GM12878 (cell line): ENCODE measurements around the gene ZNF431. TPM values are rescaled to one million over a fixed set of nuclear protein-coding genes. Genes with fewer than 3 reads are reported as not detected.

ENCODE experiments used
- ATAC-seq: fragments of 200-7000 bp; cut with Tn5 transposase; 3 replicates; pipeline ENCODE4 v1.9.1; 2020; ENCODE audit warnings: mild to moderate bottlenecking, moderate library complexity
- BruUV-seq: library from RNA; stranded (reverse); fragments of 400-500 nt; replicated peaks from 2 replicates; lab custom pipeline; 2021; lab: Mats Ljungman, UMichigan
- CTCF ChIA-PET: fragments of 300-600 bp; sonication (Branson Sonifier 250); formaldehyde crosslinking; extraction: SDS; loops from one replicate; lab custom pipeline; 2021; ENCODE audit warnings: inconsistent platforms; lab: Yijun Ruan, JAX
- POLR2A ChIA-PET: fragments of 350-600 bp; formaldehyde crosslinking; extraction: SDS; loops from one replicate; lab custom pipeline; 2021; ENCODE audit warnings: inconsistent platforms; lab: Charles Lee
- RAD21 ChIA-PET: fragments of 300-600 bp; sonication (Branson Sonifier 250); formaldehyde crosslinking; loops from one replicate; lab custom pipeline; 2023; ENCODE audit warnings: antibody characterized with exemption; ENCODE audit not compliant: unreplicated experiment; lab: Charles Lee
- SMC1A ChIA-PET: fragments of 300-600 bp; sonication (Branson Sonifier 250); formaldehyde crosslinking; loops from one replicate; lab custom pipeline; 2023; ENCODE audit not compliant: unreplicated experiment, uncharacterized antibody; lab: Charles Lee
- DNase-seq: peaks from one replicate; pipeline ENCODE4 v3.0.0-alpha.2; 2011; ENCODE audit warnings: low read depth, low spot score
- FAIRE-seq: peaks from 3 replicates; lab custom pipeline; 2011; peaks lifted over from hg19 to GRCh38; lab: Jason Lieb, UNC
- H2AFZ ChIP-seq: 2 replicates; pipeline ENCODE4 v1.6.0; 2011; ENCODE audit warnings: low read depth, low read length, control low read depth; ENCODE audit not compliant: control insufficient read depth
- H3K27ac ChIP-seq: 2 replicates; pipeline ENCODE4 v1.5.1; 2011; ENCODE audit warnings: control low read depth; ENCODE audit not compliant: control insufficient read depth, insufficient read depth
- H3K27me3 ChIP-seq, 2 experiments: replicated peaks in 1 of 2; 2 replicates each; pipeline versions ENCODE4 v1.6.0 to v1.6.1; 2011; ENCODE audit warnings: low read length in 1 of 2; ENCODE audit not compliant: control insufficient read depth in 2 of 2, insufficient read depth in 2 of 2
- H3K36me3 ChIP-seq, 2 experiments: 2 replicates each; pipeline ENCODE4 v1.5.1; 2011; ENCODE audit warnings: low read length in 1 of 2; ENCODE audit not compliant: control insufficient read depth in 2 of 2, insufficient read depth in 2 of 2
- H3K4me1 ChIP-seq: 2 replicates; pipeline ENCODE4 v1.6.1; 2011; ENCODE audit warnings: mild to moderate bottlenecking, low read length, moderate library complexity, mixed read lengths; ENCODE audit not compliant: control insufficient read depth, insufficient read depth
- H3K4me2 ChIP-seq: 2 replicates; pipeline ENCODE4 v1.6.0; 2011; ENCODE audit warnings: control low read depth; ENCODE audit not compliant: control insufficient read depth, insufficient read depth
- H3K4me3 ChIP-seq: fragments of 200-600 bp; sonication (generic); 2 replicates; pipeline ENCODE4 v1.5.1; 2016
- H3K79me2 ChIP-seq: 2 replicates; pipeline ENCODE4 v1.6.0; 2011; ENCODE audit warnings: low read length; ENCODE audit not compliant: control insufficient read depth, insufficient read depth
- H3K9ac ChIP-seq: 2 replicates; pipeline ENCODE4 v1.8.0; 2011; ENCODE audit warnings: low read length, control low read depth, mixed read lengths; ENCODE audit not compliant: control insufficient read depth, insufficient read depth
- H3K9me3 ChIP-seq: replicated peaks from 3 replicates; pipeline ENCODE4 v1.5.1; 2011; ENCODE audit warnings: mild to moderate bottlenecking, low read length; ENCODE audit not compliant: control insufficient read depth, insufficient read depth
- H4K20me1 ChIP-seq: 2 replicates; pipeline ENCODE4 v1.6.0; 2011; ENCODE audit not compliant: control insufficient read depth, insufficient read depth
- ATF3 ChIP-seq: IDR thresholded peaks from 2 replicates; pipeline ENCODE4 v1.6.1; 2011; ENCODE audit warnings: low read depth, mild to moderate bottlenecking, low read length, moderate library complexity, borderline replicate concordance; ENCODE audit errors: extremely low read depth
- CBX3 ChIP-seq: fragments of 200-600 bp; sonication (generic); IDR thresholded peaks from 2 replicates; pipeline ENCODE4 v1.6.1; 2016; ENCODE audit warnings: low read depth, borderline replicate concordance
- E4F1 ChIP-seq: fragments of 450-650 bp; IDR thresholded peaks from 2 replicates; pipeline ENCODE4 v1.6.1; 2018; ENCODE audit warnings: borderline replicate concordance, mild to moderate bottlenecking; ENCODE audit not compliant: partially characterized antibody
- IRF4 ChIP-seq: IDR thresholded peaks from 2 replicates; pipeline ENCODE4 v1.6.1; 2011; ENCODE audit warnings: low read depth, low read length
- JUND ChIP-seq: IDR thresholded peaks from 2 replicates; pipeline ENCODE4 v1.6.1; 2012; ENCODE audit warnings: low read depth, mild to moderate bottlenecking, low read length, improper control_type of control experiment, moderate library complexity
- MXI1 ChIP-seq: fragments of 150-350 bp; IDR thresholded peaks from 2 replicates; pipeline ENCODE4 v1.6.1; 2011; ENCODE audit warnings: low read depth, mild to moderate bottlenecking, inconsistent platforms, low read length, improper control_type of control experiment
- SIN3A ChIP-seq: IDR thresholded peaks from 2 replicates; pipeline ENCODE4 v1.6.1; 2012; ENCODE audit warnings: low read depth, low read length, improper control_type of control experiment
- TCF3 ChIP-seq: IDR thresholded peaks from 2 replicates; pipeline ENCODE4 v1.6.1; 2012; ENCODE audit warnings: low read depth, mild to moderate bottlenecking, low read length, borderline replicate concordance; ENCODE audit not compliant: insufficient read depth
- ZNF217 ChIP-seq: fragments of 450-650 bp; IDR thresholded peaks from 2 replicates; pipeline ENCODE4 v1.6.1; 2017; ENCODE audit warnings: antibody characterized with exemption, mild to moderate bottlenecking
- ZNF622 ChIP-seq: fragments of 450-650 bp; IDR thresholded peaks from 2 replicates; pipeline ENCODE4 v1.6.1; 2017; ENCODE audit warnings: mild to moderate bottlenecking, inconsistent platforms
- WGBS: methylation state at CpG from one replicate; pipeline ENCODE4 v1.1.6; 2016; ENCODE audit warnings: low lambda C conversion rate; ENCODE audit not compliant: insufficient replicate concordance, insufficient coverage; ENCODE audit errors: missing lambda C conversion rate; 5-methylcytosine and 5-hydroxymethylcytosine counted together
- in situ Hi-C: fragments of 300-500 bp; cut with MboI; formaldehyde crosslinking; loops from 9 replicates; pipeline ENCODE4 v1.14.3; 2018; ENCODE audit warnings: mixed read lengths
- intact Hi-C: fragments of 100-400 bp; cut with micrococcal nuclease; formaldehyde crosslinking; loops from one replicate; pipeline ENCODE4 v1.14.2; 2022; ENCODE audit not compliant: unreplicated experiment
- polyA plus RNA-seq, 11 experiments: library from polyadenylated mRNA; depleted of rRNA in 4 of 11; unstranded in 6 of 11; stranded (reverse) in 5 of 11; fragments of >200 nt; fragmentation: Nextera tagmentation in 4 of 11; fragmentation: Illumina TruSeq in 1 of 11; extraction: Ambion mirVana in 4 of 11; extraction: Trizol in 1 of 11; gene quantifications; 1 replicate in 1 of 11; 2 replicates in 10 of 11; pipeline versions ENCODE4 v1.2.1 to v1.2.3, GENCODE V29; 2011 to 2016; ENCODE audit warnings: inconsistent platforms in 2 of 11, missing spikeins in 2 of 11, low read depth in 1 of 11
- total RNA-seq, 4 experiments: library from RNA; depleted of rRNA in 3 of 4; stranded (reverse); fragments of >200 nt in 3 of 4; fragmentation: Illumina TruSeq in 1 of 4; extraction: Trizol in 1 of 4; gene quantifications; 2 replicates each; pipeline versions ENCODE4 v1.2.1 to v1.2.3, GENCODE V29; 2013 to 2021
- TF ChIP-seq, protein P1 (sequence below): fragments of 450-650 bp; formaldehyde crosslinking; IDR thresholded peaks from 2 replicates; pipeline ENCODE4 v1.5.0; 2022; ENCODE audit warnings: mild to moderate bottlenecking, missing genetic modification characterization
- TF ChIP-seq, protein P2 (sequence below): IDR thresholded peaks from 2 replicates; pipeline ENCODE4 v1.6.1; 2012; ENCODE audit warnings: low read depth, low read length, improper control_type of control experiment
- TF ChIP-seq, protein P3 (sequence below): fragments of 450-650 bp; conservative IDR thresholded peaks from 2 replicates; pipeline ENCODE4 v1.6.1; 2017; ENCODE audit warnings: mild to moderate bottlenecking, moderate library complexity

Gene ZNF431
- total and polyA plus RNA-seq, 10 of the 15 experiments (the other 5 are each of a cell fraction or from before 2014, with no cell fraction given): 2.5 to 18.7 (median 10.0) TPM

GRCh38 chr19:21098291-21098690 lies 43.5 kb upstream of the ZNF431 start:
- H4K20me1 ChIP-seq: no peaks in the 10 kb centered on the region
- TF ChIP-seq SIN3A: no peak
- TF ChIP-seq, protein P1, sequence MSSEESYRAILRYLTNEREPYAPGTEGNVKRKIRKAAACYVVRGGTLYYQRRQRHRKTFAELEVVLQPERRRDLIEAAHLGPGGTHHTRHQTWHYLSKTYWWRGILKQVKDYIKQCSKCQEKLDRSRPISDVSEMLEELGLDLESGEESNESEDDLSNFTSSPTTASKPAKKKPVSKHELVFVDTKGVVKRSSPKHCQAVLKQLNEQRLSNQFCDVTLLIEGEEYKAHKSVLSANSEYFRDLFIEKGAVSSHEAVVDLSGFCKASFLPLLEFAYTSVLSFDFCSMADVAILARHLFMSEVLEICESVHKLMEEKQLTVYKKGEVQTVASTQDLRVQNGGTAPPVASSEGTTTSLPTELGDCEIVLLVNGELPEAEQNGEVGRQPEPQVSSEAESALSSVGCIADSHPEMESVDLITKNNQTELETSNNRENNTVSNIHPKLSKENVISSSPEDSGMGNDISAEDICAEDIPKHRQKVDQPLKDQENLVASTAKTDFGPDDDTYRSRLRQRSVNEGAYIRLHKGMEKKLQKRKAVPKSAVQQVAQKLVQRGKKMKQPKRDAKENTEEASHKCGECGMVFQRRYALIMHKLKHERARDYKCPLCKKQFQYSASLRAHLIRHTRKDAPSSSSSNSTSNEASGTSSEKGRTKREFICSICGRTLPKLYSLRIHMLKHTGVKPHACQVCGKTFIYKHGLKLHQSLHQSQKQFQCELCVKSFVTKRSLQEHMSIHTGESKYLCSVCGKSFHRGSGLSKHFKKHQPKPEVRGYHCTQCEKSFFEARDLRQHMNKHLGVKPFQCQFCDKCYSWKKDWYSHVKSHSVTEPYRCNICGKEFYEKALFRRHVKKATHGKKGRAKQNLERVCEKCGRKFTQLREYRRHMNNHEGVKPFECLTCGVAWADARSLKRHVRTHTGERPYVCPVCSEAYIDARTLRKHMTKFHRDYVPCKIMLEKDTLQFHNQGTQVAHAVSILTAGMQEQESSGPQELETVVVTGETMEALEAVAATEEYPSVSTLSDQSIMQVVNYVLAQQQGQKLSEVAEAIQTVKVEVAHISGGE (CRISPR knock-in tag): no peak
- no peak for TF ChIP-seq CBX3
- no peak for TF ChIP-seq MXI1
- TF ChIP-seq JUND: no peak
- no peak for TF ChIP-seq IRF4
- no peak for TF ChIP-seq ATF3
- TF ChIP-seq, protein P2, sequence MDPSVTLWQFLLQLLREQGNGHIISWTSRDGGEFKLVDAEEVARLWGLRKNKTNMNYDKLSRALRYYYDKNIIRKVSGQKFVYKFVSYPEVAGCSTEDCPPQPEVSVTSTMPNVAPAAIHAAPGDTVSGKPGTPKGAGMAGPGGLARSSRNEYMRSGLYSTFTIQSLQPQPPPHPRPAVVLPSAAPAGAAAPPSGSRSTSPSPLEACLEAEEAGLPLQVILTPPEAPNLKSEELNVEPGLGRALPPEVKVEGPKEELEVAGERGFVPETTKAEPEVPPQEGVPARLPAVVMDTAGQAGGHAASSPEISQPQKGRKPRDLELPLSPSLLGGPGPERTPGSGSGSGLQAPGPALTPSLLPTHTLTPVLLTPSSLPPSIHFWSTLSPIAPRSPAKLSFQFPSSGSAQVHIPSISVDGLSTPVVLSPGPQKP: no peak
- no peak for TF ChIP-seq E4F1
- no peak for TF ChIP-seq ZNF622
- no peak for TF ChIP-seq TCF3
- TF ChIP-seq ZNF217: no peak
- TF ChIP-seq, protein P3, sequence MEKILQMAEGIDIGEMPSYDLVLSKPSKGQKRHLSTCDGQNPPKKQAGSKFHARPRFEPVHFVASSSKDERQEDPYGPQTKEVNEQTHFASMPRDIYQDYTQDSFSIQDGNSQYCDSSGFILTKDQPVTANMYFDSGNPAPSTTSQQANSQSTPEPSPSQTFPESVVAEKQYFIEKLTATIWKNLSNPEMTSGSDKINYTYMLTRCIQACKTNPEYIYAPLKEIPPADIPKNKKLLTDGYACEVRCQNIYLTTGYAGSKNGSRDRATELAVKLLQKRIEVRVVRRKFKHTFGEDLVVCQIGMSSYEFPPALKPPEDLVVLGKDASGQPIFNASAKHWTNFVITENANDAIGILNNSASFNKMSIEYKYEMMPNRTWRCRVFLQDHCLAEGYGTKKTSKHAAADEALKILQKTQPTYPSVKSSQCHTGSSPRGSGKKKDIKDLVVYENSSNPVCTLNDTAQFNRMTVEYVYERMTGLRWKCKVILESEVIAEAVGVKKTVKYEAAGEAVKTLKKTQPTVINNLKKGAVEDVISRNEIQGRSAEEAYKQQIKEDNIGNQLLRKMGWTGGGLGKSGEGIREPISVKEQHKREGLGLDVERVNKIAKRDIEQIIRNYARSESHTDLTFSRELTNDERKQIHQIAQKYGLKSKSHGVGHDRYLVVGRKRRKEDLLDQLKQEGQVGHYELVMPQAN: no peak
- H3K9ac ChIP-seq: no peak overlapping the region
- FAIRE-seq (no peak), ATAC-seq (no peak), DNase-seq (no peak)
- ChIA-PET CTCF (no interaction called here), RAD21 (no interaction called here), POLR2A (no interaction called here), SMC1A (no interaction called here)
- H3K9me3 ChIP-seq: no peaks in the 10 kb centered on the region; the same call in 2 of the 3 replicates
- no peaks in the 10 kb centered on the region for H3K79me2 ChIP-seq
- H3K4me1 ChIP-seq: no peaks in the 10 kb centered on the region
- BruUV-seq: no TSS peak
- no peaks in the 10 kb centered on the region; a peak in 1 of 4 replicates for H3K36me3 ChIP-seq
- intact Hi-C loops: no loop called here
- H3K4me2 ChIP-seq: no peak overlapping the region
- in situ Hi-C loops: no loop called here
- WGBS: 45% methylated on average over 2 of the region's 2 CpGs
- no peaks in the 10 kb centered on the region for H3K27me3 ChIP-seq
- no peak overlapping the region for H3K27ac ChIP-seq
- H2AFZ ChIP-seq: no peak overlapping the region
- H3K4me3 ChIP-seq: no peak overlapping the region
